Measurements from ENCODE around the gene CACNG8.

- TF ChIP-seq ZFP30 (CRISPR knock-in tag; IDR thresholded peaks at IDR 0.05) (no peak), TOX (CRISPR knock-in tag; IDR thresholded peaks at IDR 0.05; ENCODE audit: borderline replicate concordance) (no peak), ARNTL (CRISPR knock-in tag; IDR thresholded peaks at IDR 0.05; ENCODE audit: borderline replicate concordance, low read depth) (no peak), SNAI2 (CRISPR knock-in tag; IDR thresholded peaks at IDR 0.05) (no peak), OSR1 (CRISPR knock-in tag; IDR thresholded peaks at IDR 0.05) (no peak), ESRRG (CRISPR knock-in tag; IDR thresholded peaks at IDR 0.05) (no peak), RARB (CRISPR knock-in tag; IDR thresholded peaks at IDR 0.05) (no peak), TSHZ2 (CRISPR knock-in tag; IDR thresholded peaks at IDR 0.05) (no peak), CSDC2 (CRISPR knock-in tag; IDR thresholded peaks at IDR 0.05) (no peak), ZNF8 (CRISPR knock-in tag; IDR thresholded peaks at IDR 0.05) (no peak)
- TF ChIP-seq, protein P1, sequence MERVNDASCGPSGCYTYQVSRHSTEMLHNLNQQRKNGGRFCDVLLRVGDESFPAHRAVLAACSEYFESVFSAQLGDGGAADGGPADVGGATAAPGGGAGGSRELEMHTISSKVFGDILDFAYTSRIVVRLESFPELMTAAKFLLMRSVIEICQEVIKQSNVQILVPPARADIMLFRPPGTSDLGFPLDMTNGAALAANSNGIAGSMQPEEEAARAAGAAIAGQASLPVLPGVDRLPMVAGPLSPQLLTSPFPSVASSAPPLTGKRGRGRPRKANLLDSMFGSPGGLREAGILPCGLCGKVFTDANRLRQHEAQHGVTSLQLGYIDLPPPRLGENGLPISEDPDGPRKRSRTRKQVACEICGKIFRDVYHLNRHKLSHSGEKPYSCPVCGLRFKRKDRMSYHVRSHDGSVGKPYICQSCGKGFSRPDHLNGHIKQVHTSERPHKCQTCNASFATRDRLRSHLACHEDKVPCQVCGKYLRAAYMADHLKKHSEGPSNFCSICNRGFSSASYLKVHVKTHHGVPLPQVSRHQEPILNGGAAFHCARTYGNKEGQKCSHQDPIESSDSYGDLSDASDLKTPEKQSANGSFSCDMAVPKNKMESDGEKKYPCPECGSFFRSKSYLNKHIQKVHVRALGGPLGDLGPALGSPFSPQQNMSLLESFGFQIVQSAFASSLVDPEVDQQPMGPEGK (CRISPR knock-in tag; IDR thresholded peaks at IDR 0.05; ENCODE audit: borderline replicate concordance): no peak
These were observed 45.4 kb upstream of the CACNG8 start for GRCh38 chr19:53917356-53917755.

Measured in SK-N-SH treated with all-trans-retinoic acid at 6 μM for 48 hours (cell line).